ENCODE results near the gene MARCHF9. TPM values are rescaled to one million over a fixed set of nuclear protein-coding genes. Genes with fewer than 3 reads are reported as not detected.

The MARCHF9 gene
- total RNA-seq, 1 donor from 2014 or later = 8.1 TPM

DNA sequence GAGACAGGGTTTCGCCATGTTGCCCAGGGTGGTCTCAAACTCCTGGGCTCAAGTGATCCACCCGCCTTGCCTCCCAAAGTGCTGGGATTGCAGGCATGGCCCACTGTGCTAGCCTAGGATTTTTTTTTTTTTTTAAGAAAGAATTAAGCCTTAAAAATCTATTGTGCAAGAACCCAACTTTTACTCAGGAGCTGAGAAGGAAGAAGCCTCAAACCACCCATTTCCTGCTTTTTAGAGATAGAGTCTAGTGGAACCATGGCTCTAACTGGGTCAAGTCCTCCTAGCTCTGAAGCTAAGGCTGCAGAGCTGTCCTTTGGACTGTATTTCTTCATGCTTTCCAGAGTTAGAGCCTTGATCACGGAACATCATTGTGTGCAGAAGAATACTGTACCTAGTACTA lies 26.3 kb downstream of the MARCHF9 start:
- no peaks in the 10 kb centered on the region for H3K9me3 Mint-ChIP-seq
- no peak overlapping the region for H3K27ac ChIP-seq
- H3K27ac Mint-ChIP-seq = no peak overlapping the region

DNA sequence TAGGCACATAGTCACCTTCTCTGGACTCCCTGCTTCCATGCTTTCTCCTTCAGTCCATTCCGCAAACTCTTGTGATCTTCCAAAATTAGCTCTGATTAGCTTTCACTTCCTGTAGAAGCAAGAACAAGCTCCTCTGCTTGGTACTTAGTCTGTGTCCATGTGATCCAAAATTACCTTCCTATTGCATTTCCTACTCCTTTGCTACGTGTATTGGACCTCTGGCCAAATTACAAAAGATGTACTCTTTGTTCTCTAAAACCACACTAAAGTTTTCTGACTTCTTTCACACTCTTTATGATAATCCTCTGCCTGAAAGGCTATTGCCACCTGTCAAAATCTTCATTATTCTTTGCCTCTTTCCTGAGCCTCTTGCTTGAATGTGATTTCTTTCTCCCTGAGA lies 26.9 kb downstream of the MARCHF9 start:
- no peaks in the 10 kb centered on the region for H3K9me3 ChIP-seq (ENCODE audit: low read depth)
- peaks cover 19% of the 10 kb centered on the region for H3F3A ChIP-seq (ENCODE audit: low read depth)
- H3K36me3 Mint-ChIP-seq = peaks cover 8% of the 10 kb centered on the region
- no peak overlapping the region for H3K4me3 Mint-ChIP-seq
- no peak overlapping the region for H3K4me2 ChIP-seq
- no peak overlapping the region for H2AFZ ChIP-seq (replicated peaks)
- peaks cover 11% of the 10 kb centered on the region for H3K4me1 Mint-ChIP-seq
- peaks cover 20% of the 10 kb centered on the region for H3K79me2 ChIP-seq (ENCODE audit: low read depth)
- DNase-seq (ENCODE audit: low spot score) = no peak
- H3K4me1 ChIP-seq = no peaks in the 10 kb centered on the region
- H3K27me3 Mint-ChIP-seq (ENCODE audit: insufficient read depth, low read depth) = peaks cover 5% of the 10 kb centered on the region
- no peak overlapping the region for H3K4me3 ChIP-seq
- no peak overlapping the region for H3K9ac ChIP-seq
- TF ChIP-seq EZH2phosphoT487 (IDR thresholded peaks at IDR 0.05) (no peak), EZH2 (IDR thresholded peaks at IDR 0.05) (no peak)
- TF ChIP-seq, protein P1, sequence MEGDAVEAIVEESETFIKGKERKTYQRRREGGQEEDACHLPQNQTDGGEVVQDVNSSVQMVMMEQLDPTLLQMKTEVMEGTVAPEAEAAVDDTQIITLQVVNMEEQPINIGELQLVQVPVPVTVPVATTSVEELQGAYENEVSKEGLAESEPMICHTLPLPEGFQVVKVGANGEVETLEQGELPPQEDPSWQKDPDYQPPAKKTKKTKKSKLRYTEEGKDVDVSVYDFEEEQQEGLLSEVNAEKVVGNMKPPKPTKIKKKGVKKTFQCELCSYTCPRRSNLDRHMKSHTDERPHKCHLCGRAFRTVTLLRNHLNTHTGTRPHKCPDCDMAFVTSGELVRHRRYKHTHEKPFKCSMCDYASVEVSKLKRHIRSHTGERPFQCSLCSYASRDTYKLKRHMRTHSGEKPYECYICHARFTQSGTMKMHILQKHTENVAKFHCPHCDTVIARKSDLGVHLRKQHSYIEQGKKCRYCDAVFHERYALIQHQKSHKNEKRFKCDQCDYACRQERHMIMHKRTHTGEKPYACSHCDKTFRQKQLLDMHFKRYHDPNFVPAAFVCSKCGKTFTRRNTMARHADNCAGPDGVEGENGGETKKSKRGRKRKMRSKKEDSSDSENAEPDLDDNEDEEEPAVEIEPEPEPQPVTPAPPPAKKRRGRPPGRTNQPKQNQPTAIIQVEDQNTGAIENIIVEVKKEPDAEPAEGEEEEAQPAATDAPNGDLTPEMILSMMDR (IDR thresholded peaks at IDR 0.05) = no peak
- H3K27me3 ChIP-seq = no peaks in the 10 kb centered on the region
- no peak overlapping the region for H3K27ac Mint-ChIP-seq
- no peaks in the 10 kb centered on the region for H4K20me1 ChIP-seq (ENCODE audit: low read depth)
- H3K36me3 ChIP-seq = no peaks in the 10 kb centered on the region
- H3K9me3 Mint-ChIP-seq = no peaks in the 10 kb centered on the region
- H3K27ac ChIP-seq = no peak overlapping the region

More for the DNA sequence above, 26.3 kb downstream of the MARCHF9 start:
- peaks cover 11% of the 10 kb centered on the region for H3K4me1 Mint-ChIP-seq
- no peak for DNase-seq (ENCODE audit: low spot score)
- Histone ChIP-seq H3K9ac (no peak overlapping the region), H3K4me3 (no peak overlapping the region), H3F3A (ENCODE audit: low read depth) (peaks cover 19% of the 10 kb centered on the region), H2AFZ (replicated peaks) (no peak overlapping the region), H3K9me3 (ENCODE audit: low read depth) (no peaks in the 10 kb centered on the region), H3K36me3 (no peaks in the 10 kb centered on the region), H3K4me2 (no peak overlapping the region), H3K79me2 (ENCODE audit: low read depth) (peaks cover 20% of the 10 kb centered on the region), H3K4me1 (no peaks in the 10 kb centered on the region), H3K27me3 (no peaks in the 10 kb centered on the region), H4K20me1 (ENCODE audit: low read depth) (no peaks in the 10 kb centered on the region)
- H3K36me3 Mint-ChIP-seq = peaks cover 5% of the 10 kb centered on the region
- no peak overlapping the region for H3K4me3 Mint-ChIP-seq
- H3K27me3 Mint-ChIP-seq (ENCODE audit: insufficient read depth, low read depth) = peaks cover 5% of the 10 kb centered on the region
- TF ChIP-seq EZH2 (IDR thresholded peaks at IDR 0.05) (no peak), EZH2phosphoT487 (IDR thresholded peaks at IDR 0.05) (no peak)
- TF ChIP-seq, protein P1 (IDR thresholded peaks at IDR 0.05) = no peak

- no peak overlapping the region for H3K27ac ChIP-seq
- no peaks in the 10 kb centered on the region for H3K4me1 ChIP-seq
- H3F3A ChIP-seq (ENCODE audit: low read depth) = peaks cover 19% of the 10 kb centered on the region
- H3K4me2 ChIP-seq = no peak overlapping the region
- Mint-ChIP-seq H3K4me3 (peak overlapping the region; percentile 99), H3K27me3 (ENCODE audit: insufficient read depth, low read depth) (peaks cover 5% of the 10 kb centered on the region), H3K36me3 (peaks cover 8% of the 10 kb centered on the region), H3K9me3 (no peaks in the 10 kb centered on the region), H3K27ac (no peak overlapping the region), H3K4me1 (peaks cover 11% of the 10 kb centered on the region)
- peaks cover 20% of the 10 kb centered on the region for H3K79me2 ChIP-seq (ENCODE audit: low read depth)
- H3K27me3 ChIP-seq = no peaks in the 10 kb centered on the region
- no peak overlapping the region for H3K9ac ChIP-seq
- no peak for TF ChIP-seq EZH2 (IDR thresholded peaks at IDR 0.05)
- TF ChIP-seq EZH2phosphoT487 (IDR thresholded peaks at IDR 0.05) = no peak
- TF ChIP-seq, protein P1 (IDR thresholded peaks at IDR 0.05) = no peak
- H3K4me3 ChIP-seq = no peak overlapping the region
- H3K36me3 ChIP-seq = no peaks in the 10 kb centered on the region
- H3K9me3 ChIP-seq (ENCODE audit: low read depth) = no peaks in the 10 kb centered on the region
- DNase-seq (ENCODE audit: low spot score) = no peak
- H2AFZ ChIP-seq (replicated peaks) = no peak overlapping the region
- H4K20me1 ChIP-seq (ENCODE audit: low read depth) = no peaks in the 10 kb centered on the region
Measured at GRCh38 chr12:57782243-57782607, 27.3 kb downstream of the MARCHF9 start.
